ENCODE data around the gene PDE9A.
A peak's percentile ranks its signal among the peaks of the same experiment; 100 is the strongest.

The PDE9A gene

DNA sequence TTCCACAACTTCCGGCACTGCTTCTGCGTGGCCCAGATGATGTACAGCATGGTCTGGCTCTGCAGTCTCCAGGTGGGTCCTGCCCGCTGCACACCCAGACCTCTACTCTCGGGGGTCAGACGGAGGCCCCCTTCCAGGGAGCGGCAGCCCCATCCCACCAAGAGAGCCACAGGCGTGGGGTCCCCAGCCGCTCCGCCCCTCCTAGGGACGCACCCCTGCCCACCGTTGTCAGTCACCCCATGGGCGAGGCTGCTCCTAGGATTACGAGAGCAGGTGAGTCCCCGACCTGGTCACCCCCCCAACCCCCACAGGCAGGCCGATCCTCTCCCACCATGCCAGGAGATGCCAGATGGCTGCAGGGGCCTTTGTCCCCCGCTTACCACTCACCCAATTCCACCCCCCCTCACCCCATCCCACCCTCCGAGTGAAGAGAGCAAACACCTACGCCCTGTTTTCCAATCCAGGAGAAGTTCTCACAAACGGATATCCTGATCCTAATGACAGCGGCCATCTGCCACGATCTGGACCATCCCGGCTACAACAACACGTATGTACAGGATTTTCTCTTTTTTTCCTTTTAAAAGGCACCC is 107.0 kb downstream of the PDE9A start:
- no peak for TF ChIP-seq CTCF (IDR thresholded peaks at IDR 0.05; ENCODE audit: unreplicated experiment in 3 of 3)
- Mint-ChIP-seq H3K9me3 (no peaks in the 10 kb centered on the region), H3K36me3 (ENCODE audit: low read depth) (peaks cover 52% of the 10 kb centered on the region)

DNA sequence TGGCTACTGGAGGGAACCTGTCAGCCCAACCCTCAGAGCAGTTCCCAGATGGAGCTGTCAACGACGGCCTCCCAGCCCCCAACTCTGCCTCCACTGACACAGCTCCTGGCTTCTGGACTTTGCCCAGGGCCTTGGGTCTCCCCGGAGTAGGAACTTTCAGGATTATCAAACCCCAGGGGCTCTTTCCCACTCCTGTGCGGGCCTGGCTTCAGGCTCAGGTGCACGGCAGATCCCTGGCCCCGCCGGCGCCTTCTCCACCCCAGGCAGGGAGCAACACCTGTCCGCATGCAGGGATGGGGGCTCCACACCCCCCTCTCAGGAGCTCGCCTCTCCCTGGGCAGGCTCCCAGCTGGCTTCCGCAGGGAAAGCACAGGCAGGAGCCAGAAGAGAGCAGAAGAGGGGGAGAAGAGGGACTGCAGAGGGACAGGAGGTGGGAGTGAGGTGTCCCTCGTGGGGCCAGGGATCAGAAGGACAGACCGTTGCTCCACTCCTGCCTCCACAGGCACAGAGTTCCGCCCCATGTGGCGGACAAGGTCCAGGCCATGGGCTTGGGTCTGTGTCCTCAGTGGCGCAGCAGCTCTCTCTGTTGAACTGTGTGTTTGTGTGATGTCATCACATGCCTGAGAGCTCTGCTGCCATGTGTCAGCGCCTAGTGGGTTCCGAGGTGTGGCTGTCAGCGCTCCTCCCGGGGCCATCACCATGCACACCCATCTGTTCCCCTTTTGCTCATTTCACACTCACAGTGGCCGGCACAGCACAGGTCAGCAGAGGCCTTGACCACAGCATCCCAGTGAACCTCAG is 107.7 kb downstream of the PDE9A start:
- H3K36me3 Mint-ChIP-seq (ENCODE audit: low read depth), result peaks cover 52% of the 10 kb centered on the region
- TF ChIP-seq CTCF (IDR thresholded peaks at IDR 0.05; ENCODE audit: unreplicated experiment in 3 of 3), result no peak
- no peak overlapping the region for H3K4me3 Mint-ChIP-seq
- H3K27ac Mint-ChIP-seq, result peak overlapping the region in 1 of 3 experiments; percentile 74
- no peaks in the 10 kb centered on the region for H3K4me1 Mint-ChIP-seq
- H3K9me3 Mint-ChIP-seq, result no peaks in the 10 kb centered on the region
- no peaks in the 10 kb centered on the region for H3K27me3 Mint-ChIP-seq (ENCODE audit: low read depth)

More for the DNA sequence above, 107.0 kb downstream of the PDE9A start:
- no peaks in the 10 kb centered on the region for H3K4me1 Mint-ChIP-seq
- peaks cover 3% of the 10 kb centered on the region for H3K27me3 Mint-ChIP-seq (ENCODE audit: low read depth)
- peak overlapping the region in 1 of 3 experiments; percentile 74 for H3K27ac Mint-ChIP-seq
- no peak overlapping the region for H3K4me3 Mint-ChIP-seq

GRCh38 chr21:42761776-42762335 is 108.4 kb downstream of the PDE9A start:
- H3K4me1 Mint-ChIP-seq, result no peaks in the 10 kb centered on the region
- no peaks in the 10 kb centered on the region for H3K27me3 Mint-ChIP-seq (ENCODE audit: low read depth)
- no peak overlapping the region for H3K4me3 Mint-ChIP-seq
- H3K9me3 Mint-ChIP-seq, result no peaks in the 10 kb centered on the region
- H3K36me3 Mint-ChIP-seq (ENCODE audit: low read depth), result peaks cover 56% of the 10 kb centered on the region
- TF ChIP-seq CTCF (IDR thresholded peaks at IDR 0.05; ENCODE audit: unreplicated experiment in 3 of 3), result no peak
- H3K27ac Mint-ChIP-seq, result peak overlapping the region in 1 of 3 experiments; percentile 74

DNA sequence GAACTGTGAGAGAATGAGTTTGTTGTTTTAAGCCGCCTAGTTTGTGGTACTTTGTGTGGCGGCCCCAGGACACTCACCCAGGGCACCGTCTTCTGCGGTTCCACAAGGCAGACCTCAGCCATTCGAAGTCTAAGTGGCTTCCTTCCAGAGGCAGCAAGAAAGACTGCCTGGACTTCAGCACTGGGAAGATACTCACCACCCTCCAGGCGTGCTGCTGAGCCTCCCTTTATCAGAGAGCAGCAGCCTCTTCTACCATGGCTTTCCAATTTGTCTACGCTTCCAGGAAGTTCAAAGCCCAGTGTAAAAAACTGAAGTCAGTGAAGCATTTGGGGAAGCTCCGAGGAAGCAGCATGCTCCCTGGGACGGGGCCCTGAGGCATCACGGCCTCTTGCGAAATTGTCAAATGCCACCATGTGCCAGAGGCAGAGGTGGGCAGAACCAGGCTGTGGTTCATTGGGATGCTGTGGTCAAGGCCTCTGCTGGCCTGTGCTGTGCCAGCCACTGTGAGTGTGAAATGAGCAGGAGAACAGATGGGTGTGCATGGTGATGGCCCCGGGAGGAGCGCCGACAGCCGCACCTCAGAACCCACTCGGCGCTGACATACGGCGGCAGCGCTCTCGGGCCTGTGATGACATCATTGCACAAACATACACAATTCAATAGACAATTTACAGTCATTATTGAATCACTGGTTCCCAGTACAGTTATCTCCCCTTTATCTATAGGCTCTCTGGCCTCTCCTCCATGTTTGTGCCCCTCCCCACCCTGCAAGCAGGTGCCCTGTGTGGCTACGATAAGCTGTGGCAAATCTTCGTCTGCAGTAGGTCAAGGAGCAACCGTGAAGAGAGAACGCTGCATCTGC is 110.4 kb downstream of the PDE9A start:
- Mint-ChIP-seq H3K27ac (no peak overlapping the region), H3K27me3 (ENCODE audit: low read depth) (no peaks in the 10 kb centered on the region), H3K36me3 (ENCODE audit: low read depth) (peaks cover 58% of the 10 kb centered on the region), H3K9me3 (no peaks in the 10 kb centered on the region), H3K4me1 (no peaks in the 10 kb centered on the region), H3K4me3 (no peak overlapping the region)
- TF ChIP-seq CTCF (IDR thresholded peaks at IDR 0.05; ENCODE audit: unreplicated experiment in 3 of 3), result no peak

GRCh38 chr21:42764443-42764760 is 111.0 kb downstream of the PDE9A start:
- Mint-ChIP-seq H3K4me1 (no peaks in the 10 kb centered on the region), H3K4me3 (no peak overlapping the region), H3K36me3 (ENCODE audit: low read depth) (peaks cover 59% of the 10 kb centered on the region), H3K27me3 (ENCODE audit: low read depth) (no peaks in the 10 kb centered on the region), H3K9me3 (no peaks in the 10 kb centered on the region), H3K27ac (no peak overlapping the region)
- TF ChIP-seq CTCF (IDR thresholded peaks at IDR 0.05; ENCODE audit: unreplicated experiment in 3 of 3), result no peak

Measured in nephron (organoid).